Spleen (tissue), 7 donors: ENCODE results near the gene ZFP30.

Experiments used
- POLR2AphosphoS5 ChIP-seq, 3 donors: sonication (generic); formaldehyde crosslinking; IDR thresholded peaks; one replicate each; pipeline ENCODE4 v1.5.1; 2017; ENCODE audit warnings: antibody characterized with exemption in 3 of 3
- TF ChIP-seq, protein P1 (sequence below), 11 experiments: fragments of 200-600 bp in 7 of 11; fragments of 450-650 bp in 4 of 11; sonication (generic) in 4 of 11; IDR thresholded peaks in 8 of 11; conservative IDR thresholded peaks in 3 of 11; 1 replicate in 7 of 11; 2 replicates in 4 of 11; pipeline versions ENCODE4 v1.4.0 to v1.8.0; 2016 to 2021; ENCODE audit warnings: antibody characterized with exemption in 11 of 11, inconsistent platforms in 4 of 11, mild to moderate bottlenecking in 1 of 11
- donor health status: DM: no; HTN: no; CAD: no; lungs with moderate emphysema.
- donor health status: DM: no; HTN: no; CAD: no.
- donor health status: DM: no; HTN: no; CAD: no.

DNA sequence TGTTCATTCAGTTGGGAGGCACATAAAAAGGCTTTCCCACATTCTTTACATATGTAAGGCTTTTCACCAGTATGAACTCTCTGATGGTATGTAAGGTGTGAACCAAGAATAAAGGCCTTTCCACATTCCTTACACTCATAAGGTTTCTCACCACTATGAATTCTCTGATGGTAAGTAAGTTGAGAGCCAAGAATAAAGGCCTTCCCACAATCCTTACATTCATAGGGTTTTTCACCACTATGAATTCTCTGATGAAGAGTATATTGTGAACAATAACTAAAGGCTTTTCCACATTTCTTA lies 89.9 kb downstream of the ZFP30 start:
- TF ChIP-seq POLR2AphosphoS5 (IDR thresholded peaks at IDR 0.05) = no peak
- TF ChIP-seq, protein P1, sequence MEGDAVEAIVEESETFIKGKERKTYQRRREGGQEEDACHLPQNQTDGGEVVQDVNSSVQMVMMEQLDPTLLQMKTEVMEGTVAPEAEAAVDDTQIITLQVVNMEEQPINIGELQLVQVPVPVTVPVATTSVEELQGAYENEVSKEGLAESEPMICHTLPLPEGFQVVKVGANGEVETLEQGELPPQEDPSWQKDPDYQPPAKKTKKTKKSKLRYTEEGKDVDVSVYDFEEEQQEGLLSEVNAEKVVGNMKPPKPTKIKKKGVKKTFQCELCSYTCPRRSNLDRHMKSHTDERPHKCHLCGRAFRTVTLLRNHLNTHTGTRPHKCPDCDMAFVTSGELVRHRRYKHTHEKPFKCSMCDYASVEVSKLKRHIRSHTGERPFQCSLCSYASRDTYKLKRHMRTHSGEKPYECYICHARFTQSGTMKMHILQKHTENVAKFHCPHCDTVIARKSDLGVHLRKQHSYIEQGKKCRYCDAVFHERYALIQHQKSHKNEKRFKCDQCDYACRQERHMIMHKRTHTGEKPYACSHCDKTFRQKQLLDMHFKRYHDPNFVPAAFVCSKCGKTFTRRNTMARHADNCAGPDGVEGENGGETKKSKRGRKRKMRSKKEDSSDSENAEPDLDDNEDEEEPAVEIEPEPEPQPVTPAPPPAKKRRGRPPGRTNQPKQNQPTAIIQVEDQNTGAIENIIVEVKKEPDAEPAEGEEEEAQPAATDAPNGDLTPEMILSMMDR (IDR thresholded peaks at IDR 0.05 in 8 of 11, conservative IDR thresholded peaks at IDR 0.05 in 3 of 11) = no peak
